ENCODE measurements around the gene PLPP6.

DNA sequence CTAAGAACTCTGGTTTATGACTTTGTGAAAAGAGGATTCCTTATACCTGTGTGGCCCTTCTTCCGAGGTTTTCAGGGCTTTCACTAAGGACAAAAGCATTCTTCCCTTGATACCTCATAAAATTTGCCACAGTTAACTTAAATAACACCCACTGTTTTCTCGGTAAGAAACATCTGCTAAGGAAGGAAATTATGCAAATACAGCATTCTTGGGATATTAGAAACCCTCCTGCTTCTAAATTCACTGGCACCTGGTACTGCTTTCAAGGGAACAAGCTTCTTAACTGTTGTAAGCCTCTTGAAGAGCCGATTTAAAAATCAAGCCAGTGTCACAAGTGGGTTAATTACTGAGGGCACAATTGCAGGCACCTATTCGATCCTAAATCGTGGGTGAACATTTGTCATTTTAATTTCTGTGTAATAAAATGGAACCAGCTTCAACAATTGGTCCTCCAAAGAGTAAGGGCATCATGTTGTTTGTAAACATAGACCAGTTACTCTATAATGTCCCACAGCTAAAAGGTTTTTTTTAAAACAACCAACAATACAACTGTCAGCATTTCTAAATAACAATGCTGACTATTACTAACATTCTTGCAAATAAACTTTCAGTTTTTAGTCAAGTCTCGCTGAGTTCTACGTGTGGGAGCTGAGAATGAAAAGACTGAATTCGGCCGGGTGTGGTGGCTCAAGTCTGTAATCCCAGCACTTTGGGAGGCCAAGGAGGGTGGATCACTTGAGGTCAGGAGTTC is 52.3 kb downstream of the PLPP6 start:
- TF ChIP-seq, protein P1, sequence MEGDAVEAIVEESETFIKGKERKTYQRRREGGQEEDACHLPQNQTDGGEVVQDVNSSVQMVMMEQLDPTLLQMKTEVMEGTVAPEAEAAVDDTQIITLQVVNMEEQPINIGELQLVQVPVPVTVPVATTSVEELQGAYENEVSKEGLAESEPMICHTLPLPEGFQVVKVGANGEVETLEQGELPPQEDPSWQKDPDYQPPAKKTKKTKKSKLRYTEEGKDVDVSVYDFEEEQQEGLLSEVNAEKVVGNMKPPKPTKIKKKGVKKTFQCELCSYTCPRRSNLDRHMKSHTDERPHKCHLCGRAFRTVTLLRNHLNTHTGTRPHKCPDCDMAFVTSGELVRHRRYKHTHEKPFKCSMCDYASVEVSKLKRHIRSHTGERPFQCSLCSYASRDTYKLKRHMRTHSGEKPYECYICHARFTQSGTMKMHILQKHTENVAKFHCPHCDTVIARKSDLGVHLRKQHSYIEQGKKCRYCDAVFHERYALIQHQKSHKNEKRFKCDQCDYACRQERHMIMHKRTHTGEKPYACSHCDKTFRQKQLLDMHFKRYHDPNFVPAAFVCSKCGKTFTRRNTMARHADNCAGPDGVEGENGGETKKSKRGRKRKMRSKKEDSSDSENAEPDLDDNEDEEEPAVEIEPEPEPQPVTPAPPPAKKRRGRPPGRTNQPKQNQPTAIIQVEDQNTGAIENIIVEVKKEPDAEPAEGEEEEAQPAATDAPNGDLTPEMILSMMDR (conservative IDR thresholded peaks at IDR 0.05 in 1 of 2, IDR thresholded peaks at IDR 0.05 in 1 of 2; ENCODE audit: low read depth in 1 of 2, low read length in 2 of 2): no peak
- TF ChIP-seq EZH2 (IDR thresholded peaks at IDR 0.05; ENCODE audit: low read length, missing control alignments): no peak

All from fibroblast of lung (primary cell).